B cell (primary cell): ENCODE data around the gene ZNF879. TPM values are rescaled to one million over a fixed set of nuclear protein-coding genes. Genes with fewer than 3 reads are reported as not detected.

Experiments used
- ATAC-seq: fragments of 200-7000 bp; cut with Tn5 transposase; one replicate; pipeline ENCODE4 v1.10.0; 2021; ENCODE audit warnings: low read depth, mild to moderate bottlenecking, moderate number of reproducible peaks, moderate library complexity
- CTCF ChIA-PET: fragments of 350-600 bp; sonication (Branson Sonifier 250); formaldehyde crosslinking; loops from one replicate; lab custom pipeline; 2021; ENCODE audit warnings: antibody characterized with exemption, inconsistent platforms; lab: Charles Lee
- POLR2A ChIA-PET: fragments of 350-600 bp; sonication (Branson Sonifier 250); formaldehyde crosslinking; loops from one replicate; lab custom pipeline; 2021; ENCODE audit warnings: antibody characterized with exemption; lab: Charles Lee
- DNase-seq: peaks from one replicate; pipeline ENCODE4 v3.0.0; 2013
- H2AFZ ChIP-seq: 2 replicates; pipeline ENCODE4 v1.6.1; 2012; ENCODE audit warnings: mild to moderate bottlenecking, low read depth, low read length; ENCODE audit not compliant: insufficient read depth, poor library complexity, severe bottlenecking
- H3K27ac ChIP-seq, 2 donors: 1 replicate in 1 of 2; 2 replicates in 1 of 2; pipeline ENCODE4 v1.5.1; 2012 to 2013; ENCODE audit warnings: low read length in 2 of 2, mild to moderate bottlenecking in 2 of 2, moderate library complexity in 1 of 2
- H3K27me3 ChIP-seq, 4 experiments: fragments of 200-600 bp in 1 of 4; sonication (generic) in 1 of 4; replicated peaks in 1 of 4; 1 replicate in 2 of 4; 2 replicates in 2 of 4; pipeline versions ENCODE4 v1.6.1 to v1.7.0; 2013 to 2016; ENCODE audit warnings: low read length in 3 of 4, mild to moderate bottlenecking in 2 of 4, mixed read lengths in 1 of 4, moderate library complexity in 1 of 4; ENCODE audit not compliant: insufficient read depth in 4 of 4, control insufficient read depth in 3 of 4; ENCODE audit errors: control extremely low read depth in 1 of 4
- H3K36me3 ChIP-seq, 2 experiments: replicated peaks in 1 of 2; 1 replicate in 1 of 2; 2 replicates in 1 of 2; pipeline versions ENCODE4 v1.6.1 to v1.7.1; 2013; ENCODE audit warnings: low read length in 1 of 2; ENCODE audit not compliant: insufficient read depth in 2 of 2, control insufficient read depth in 1 of 2; ENCODE audit errors: control extremely low read depth in 1 of 2, extremely low read depth in 1 of 2
- H3K4me1 ChIP-seq, 2 donors: fragments of 200-600 bp in 1 of 2; sonication (generic) in 1 of 2; 1 replicate in 1 of 2; 2 replicates in 1 of 2; pipeline versions ENCODE4 v1.5.1 to v1.6.1; 2013 to 2017; ENCODE audit warnings: low read length in 2 of 2; ENCODE audit not compliant: control insufficient read depth in 2 of 2, insufficient read depth in 2 of 2
- H3K4me2 ChIP-seq: replicated peaks from 2 replicates; pipeline ENCODE3; 2012; ENCODE audit warnings: mild to moderate bottlenecking, low read depth, low read length; ENCODE audit not compliant: poor library complexity, severe bottlenecking
- H3K4me3 ChIP-seq, 5 experiments: fragments of 200-600 bp in 1 of 5; sonication (generic) in 1 of 5; 1 replicate in 3 of 5; 2 replicates in 2 of 5; pipeline versions ENCODE4 v1.5.1 to v1.7.0; 2011 to 2016; ENCODE audit warnings: low read length in 4 of 5, mild to moderate bottlenecking in 4 of 5, low read depth in 2 of 5, control low read depth in 1 of 5, moderate library complexity in 1 of 5; ENCODE audit not compliant: insufficient read depth in 1 of 5; ENCODE audit errors: control extremely low read depth in 1 of 5, extremely low read depth in 1 of 5
- H3K79me2 ChIP-seq: fragments of 200-600 bp; sonication (generic); one replicate; pipeline ENCODE4 v1.6.0; 2016; ENCODE audit warnings: low read length; ENCODE audit not compliant: control insufficient read depth, insufficient read depth
- H3K9ac ChIP-seq: fragments of 200-600 bp; sonication (generic); 2 replicates; pipeline ENCODE4 v1.6.1; 2017; ENCODE audit warnings: mild to moderate bottlenecking, low read length, moderate library complexity
- H3K9me3 ChIP-seq, 3 donors: one replicate each; pipeline versions ENCODE4 v1.6.1 to v1.7.1; 2013; ENCODE audit warnings: low read length in 2 of 3; ENCODE audit not compliant: control insufficient read depth in 2 of 3, insufficient read depth in 1 of 3; ENCODE audit errors: control extremely low read depth in 1 of 3
- H4K20me1 ChIP-seq: 2 replicates; pipeline ENCODE4 v1.6.0; 2012; ENCODE audit warnings: mild to moderate bottlenecking, low read length; ENCODE audit not compliant: insufficient read depth, control insufficient read depth, poor library complexity, severe bottlenecking
- H3K27ac Mint-ChIP-seq: one replicate; pipeline ENCODE4 v1.8.0; 2021; ENCODE audit warnings: mixed read lengths
- H3K27me3 Mint-ChIP-seq: one replicate; pipeline ENCODE4 v1.8.0; 2021; ENCODE audit warnings: mixed read lengths
- H3K4me1 Mint-ChIP-seq: one replicate; pipeline ENCODE4 v1.8.0; 2021; ENCODE audit warnings: mixed read lengths
- H3K4me3 Mint-ChIP-seq: one replicate; pipeline ENCODE4 v1.8.0; 2021; ENCODE audit warnings: mixed read lengths
- H3K9me3 Mint-ChIP-seq: one replicate; pipeline ENCODE4 v1.8.0; 2022; ENCODE audit warnings: mixed read lengths; ENCODE audit not compliant: insufficient read depth
- CTCF ChIP-seq: fragments of 200-600 bp; IDR thresholded peaks from one replicate; pipeline ENCODE4 v1.8.0; 2022; ENCODE audit warnings: antibody characterized with exemption, mild to moderate bottlenecking
- EZH2 ChIP-seq: IDR thresholded peaks from 2 replicates; pipeline ENCODE4 v1.6.1; 2012; ENCODE audit warnings: borderline replicate concordance, low read depth, mild to moderate bottlenecking, moderate library complexity, low read length; ENCODE audit not compliant: insufficient read depth, poor library complexity, severe bottlenecking
- WGBS: methylation state at CpG from one replicate; pipeline ENCODE4 v1.1.5; 2013; ENCODE audit warnings: missing lambda C conversion rate; ENCODE audit not compliant: insufficient coverage; 5-methylcytosine and 5-hydroxymethylcytosine counted together
- intact Hi-C: fragments of 100-400 bp; cut with micrococcal nuclease; formaldehyde crosslinking; loops from one replicate; pipeline ENCODE4 v1.10.0; 2022
- polyA plus RNA-seq: library from polyadenylated mRNA; depleted of rRNA; stranded (reverse); fragments of >200 nt; gene quantifications from 2 replicates; pipeline ENCODE4 v1.2.3, GENCODE V29; 2012
- total RNA-seq, 2 donors: library from RNA; stranded (reverse); fragments of 120-200 nt in 1 of 2; gene quantifications; 1 replicate in 1 of 2; 2 replicates in 1 of 2; pipeline versions ENCODE4 v1.2.3 to v1.2.4, GENCODE V29; 2013 to 2022

ZNF879 gene
- total and polyA plus RNA-seq, 2 donors (not counting 1 experiment from before 2014, with no cell fraction given): 2.4 to 14.7 TPM

- Histone ChIP-seq H2AFZ (no peak overlapping the region), H3K4me3 (no peak overlapping the region), H3K9me3 (peaks cover 0 to 66% (median 4%) of the 10 kb centered on the region in 3 donors), H4K20me1 (no peaks in the 10 kb centered on the region), H3K27ac (no peak overlapping the region), H3K9ac (no peak overlapping the region), H3K4me2 (no peak overlapping the region), H3K36me3 (no peaks in the 10 kb centered on the region), H3K4me1 (no peaks in the 10 kb centered on the region), H3K79me2 (no peaks in the 10 kb centered on the region), H3K27me3 (peaks cover 0 to 14% (median 0%) of the 10 kb centered on the region in 4 experiments)
- Mint-ChIP-seq H3K27ac (no peak overlapping the region), H3K4me3 (no peak overlapping the region), H3K27me3 (peaks cover 28% of the 10 kb centered on the region), H3K9me3 (peaks cover 4% of the 10 kb centered on the region), H3K4me1 (peaks cover 2% of the 10 kb centered on the region)
- DNase-seq: no peak
- intact Hi-C loops: no loop called here
- ChIA-PET POLR2A (no interaction called here), CTCF (no interaction called here)
- TF ChIP-seq EZH2 (no peak), CTCF (no peak)
- ATAC-seq: no peak
- WGBS: 36% methylated on average over 53 of the region's 53 CpGs
Observed at GRCh38 chr5:178993955-178994579, 29.5 kb upstream of the ZNF879 start.

- H3K27me3 ChIP-seq: peaks cover 0 to 14% (median 0%) of the 10 kb centered on the region in 4 experiments
- no peak within 1 kb of the TSS for H3K27ac ChIP-seq
- ATAC-seq (no peak), DNase-seq (peak; percentile 10)
- H3K4me3 ChIP-seq: no peak within 1 kb of the TSS
- no peak within 1 kb of the TSS for H3K9ac ChIP-seq
- Mint-ChIP-seq H3K4me3 (no peak within 1 kb of the TSS), H3K27ac (no peak within 1 kb of the TSS), H3K9me3 (peaks cover 1% of the 10 kb centered on the region), H3K4me1 (peaks cover 2% of the 10 kb centered on the region), H3K27me3 (peaks cover 28% of the 10 kb centered on the region)
- no peaks in the 10 kb centered on the region for H4K20me1 ChIP-seq
- POLR2A ChIA-PET: no interaction called here
- H2AFZ ChIP-seq: no peak within 1 kb of the TSS
- H3K4me2 ChIP-seq: no peak within 1 kb of the TSS
- intact Hi-C loops: no loop called here
- peaks cover 0 to 64% (median 2%) of the 10 kb centered on the region in 3 donors for H3K9me3 ChIP-seq
- no peaks in the 10 kb centered on the region for H3K4me1 ChIP-seq
- CTCF ChIA-PET: no interaction called here
- no peaks in the 10 kb centered on the region for H3K36me3 ChIP-seq
- TF ChIP-seq CTCF: no peak
- TF ChIP-seq EZH2: no peak
- no peaks in the 10 kb centered on the region for H3K79me2 ChIP-seq
- WGBS: 12% methylated on average over 90 of the region's 97 CpGs
Observed at GRCh38 chr5:178994580-178995340, 28.8 kb upstream of the ZNF879 start, which contains the start of gene GRM6. TSS of gene GRM6 (minus strand) at chr5:178995320. CDS start at chr5:178994944, 376 bp downstream.
